NCI-H526 treated with DMSO at 0.1 percent for 48 hours (cell line): ENCODE data around the gene SSR1.
"Not testable (repeated sequence)": the region's sequence is repeated elsewhere in the genome, so short reads cannot be mapped to it uniquely, and the experiment has no call there.

Source experiments
- DNase-seq: peaks from one replicate; lab custom pipeline; 2025; lab: John Stamatoyannopoulos, UW

The SSR1 gene

DNA sequence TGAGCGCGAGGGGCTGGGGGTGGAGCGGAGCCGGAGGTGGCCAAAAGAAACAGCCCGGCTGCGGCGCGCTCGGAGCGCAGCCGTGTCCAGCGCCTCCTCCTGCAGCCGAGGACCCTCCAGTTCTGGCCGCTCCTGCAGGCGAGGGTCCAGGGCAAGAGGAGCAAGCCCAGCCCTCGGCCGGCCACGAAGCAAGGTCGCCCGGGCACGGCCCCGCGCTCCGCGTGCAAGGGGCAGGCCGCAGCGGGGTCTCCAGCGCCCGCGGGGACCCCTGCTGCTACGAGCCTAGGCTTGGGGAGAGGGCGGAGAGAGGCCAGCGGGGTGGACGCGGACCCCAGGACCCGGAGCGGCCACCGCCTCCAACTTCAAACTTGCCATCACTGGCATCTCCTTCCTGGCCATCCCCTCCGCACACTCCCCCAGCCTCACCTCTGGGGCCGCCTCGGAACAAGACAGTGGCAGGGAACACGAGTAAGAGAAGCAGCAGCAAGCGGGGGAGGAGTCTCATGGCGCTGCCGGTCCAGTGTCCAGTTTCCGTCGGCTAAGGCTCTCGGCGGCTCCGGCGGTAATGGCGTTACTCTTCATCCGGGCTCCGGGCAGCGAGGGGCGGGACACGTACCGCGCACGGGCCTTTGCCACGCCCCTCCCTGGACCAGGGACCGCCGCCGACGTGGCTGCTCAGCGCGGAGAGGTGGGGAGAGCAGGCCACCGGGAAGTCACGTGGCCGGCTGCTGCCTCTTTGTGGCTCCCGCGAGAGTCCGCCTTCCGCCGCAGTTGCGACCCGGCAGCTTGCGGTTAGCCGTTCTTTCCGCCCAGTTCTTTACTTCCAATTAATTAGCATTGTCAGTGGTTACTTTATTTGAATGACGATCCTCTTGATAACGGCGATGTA lies at the start of gene SSR1:
Gene SSR1, minus strand, starts transcription at position 584 of the 889 bp plus-strand sequence. Its CDS starts 79 bp downstream, at position 505.
- DNase-seq: peak; percentile 93

- not testable (repeated sequence) for DNase-seq
Observed at GRCh38 chr6:7351916-7352315, 38.9 kb upstream of the SSR1 start.

DNA sequence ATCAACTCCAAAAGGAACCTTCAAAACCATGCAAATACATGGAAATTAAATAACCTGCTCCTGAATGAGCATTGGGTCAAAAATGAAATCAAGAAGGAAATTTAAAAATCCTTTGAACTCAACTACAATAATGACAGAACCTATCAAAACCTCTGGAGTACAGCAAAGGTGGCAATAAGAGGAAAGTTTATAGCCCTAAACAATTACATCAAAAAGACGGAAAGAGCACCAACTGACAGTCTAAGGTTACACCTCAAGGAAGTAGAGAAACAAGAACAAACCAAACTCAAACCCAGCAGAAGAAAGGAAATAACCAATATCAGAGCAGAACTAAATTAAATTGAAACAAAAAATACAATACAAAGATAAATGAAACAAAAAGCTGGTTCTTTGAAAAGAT lies 37.6 kb upstream of the SSR1 start:
- DNase-seq: not testable (repeated sequence)

- DNase-seq: not testable (repeated sequence)
Observed at GRCh38 chr6:7347551-7347997, 34.6 kb upstream of the SSR1 start.

DNA sequence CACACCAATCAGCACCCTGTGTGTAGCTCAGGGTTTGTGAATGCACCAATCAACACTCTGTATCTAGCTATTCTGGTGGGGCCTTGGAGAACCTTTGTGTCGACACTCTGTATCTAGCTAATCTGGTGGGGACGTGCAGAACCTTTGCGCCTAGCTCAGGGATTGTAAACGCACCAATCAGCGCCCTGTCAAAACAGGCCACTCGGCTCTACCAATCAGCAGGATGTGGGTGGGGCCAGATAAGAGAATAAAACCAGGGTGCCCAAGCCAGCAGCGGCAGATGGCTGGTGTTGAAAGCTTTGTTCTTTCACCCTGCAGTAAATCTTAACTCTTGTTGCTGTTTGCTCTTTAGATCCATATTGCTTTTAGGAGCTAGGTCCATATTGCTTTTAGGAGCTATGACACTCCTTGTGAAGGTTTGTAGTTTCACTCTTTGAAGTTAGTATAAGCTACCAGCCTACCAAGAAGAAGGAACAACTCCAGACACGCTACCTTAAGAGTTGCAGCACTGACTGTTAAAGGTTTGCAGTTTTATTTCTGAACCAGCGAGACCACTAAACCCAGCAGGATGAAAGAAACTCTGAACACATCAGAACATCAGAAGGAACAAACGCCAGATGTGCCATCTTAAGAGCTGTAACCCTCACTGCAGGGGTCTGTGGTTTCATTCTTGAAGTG lies 31.9 kb upstream of the SSR1 start:
- DNase-seq: not testable (repeated sequence)

GRCh38 chr6:7343546-7344475 lies 30.8 kb upstream of the SSR1 start:
- no peak for DNase-seq

GRCh38 chr6:7341989-7342742 lies 29.2 kb upstream of the SSR1 start:
- DNase-seq: no peak

DNA sequence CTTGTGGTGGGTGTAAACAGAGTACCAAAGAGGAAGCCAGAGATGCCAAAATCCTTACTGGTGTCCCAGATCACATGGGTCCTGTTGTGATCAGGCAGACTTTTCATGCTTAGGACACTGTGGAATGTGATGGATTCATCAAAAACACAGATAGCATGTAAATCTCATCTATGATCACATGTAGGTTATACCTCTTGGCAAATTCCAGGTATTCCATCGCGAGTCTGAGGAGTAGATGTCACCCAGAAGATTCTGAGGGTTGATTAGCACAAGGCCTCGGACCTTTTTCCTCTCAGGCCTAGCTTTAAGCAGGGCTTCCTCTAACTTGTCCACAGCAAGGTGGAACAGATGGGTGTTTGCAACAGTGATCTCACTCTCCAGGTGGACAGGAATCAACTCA lies 28.3 kb upstream of the SSR1 start:
- no peak for DNase-seq

DNA sequence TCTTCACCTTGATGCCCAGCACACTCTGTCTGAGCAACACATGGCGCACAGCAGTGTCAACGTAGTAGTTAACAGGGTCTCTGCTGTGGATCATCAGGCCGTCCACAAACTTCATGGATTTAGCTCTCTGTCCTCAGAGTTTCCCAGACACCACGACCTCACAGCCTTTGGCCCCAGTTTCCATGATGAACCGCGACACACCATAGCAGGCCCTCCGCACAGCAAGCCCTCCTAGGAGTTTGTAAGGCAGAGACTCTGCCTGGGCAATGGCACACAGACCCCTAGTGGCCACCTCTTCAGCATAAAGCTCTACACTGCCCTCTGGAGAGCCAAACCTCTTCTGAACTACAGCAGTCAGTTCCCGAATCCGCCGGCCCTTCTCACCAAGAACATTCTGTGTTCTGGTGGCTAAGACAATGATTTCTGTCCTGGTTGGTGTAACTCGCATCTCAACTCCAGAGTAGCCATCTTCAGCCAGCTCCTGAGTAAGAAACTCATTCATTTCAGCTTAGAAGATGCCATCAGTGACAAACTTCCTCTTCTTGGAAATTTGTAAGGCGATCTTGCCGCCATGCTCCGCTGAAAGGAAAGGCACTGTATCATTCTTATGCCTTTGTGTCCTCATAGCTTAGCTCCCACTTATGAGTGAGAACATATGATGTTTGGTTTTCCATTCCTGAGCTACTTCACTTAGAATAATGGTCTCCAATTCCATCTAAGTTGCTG lies 26.2 kb upstream of the SSR1 start:
- DNase-seq: not testable (repeated sequence)

GRCh38 chr6:7338031-7338430 lies 25.0 kb upstream of the SSR1 start:
- DNase-seq: no peak

GRCh38 chr6:7335519-7335918 lies 22.5 kb upstream of the SSR1 start:
- no peak for DNase-seq

DNA sequence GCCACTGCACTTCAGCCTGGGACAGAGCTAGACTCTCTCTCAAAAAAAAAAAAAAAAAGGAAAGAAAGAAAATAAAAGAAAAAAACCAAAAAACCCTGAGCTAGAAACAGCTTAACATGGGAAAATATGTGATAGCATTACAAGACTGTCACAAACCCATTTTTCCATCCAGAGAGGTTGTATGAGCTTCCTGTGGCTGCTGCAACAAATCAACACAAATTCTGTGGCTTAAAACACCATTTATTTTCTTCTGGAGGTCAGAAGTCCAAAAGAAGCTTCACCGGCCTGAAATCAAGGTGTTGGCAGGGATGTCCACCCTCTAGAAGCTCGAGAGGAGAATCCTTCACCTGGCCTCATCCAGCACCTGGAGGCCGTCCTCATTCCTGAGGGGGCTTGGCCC lies 21.7 kb upstream of the SSR1 start:
- DNase-seq: no peak

GRCh38 chr6:7332090-7332745 lies 19.2 kb upstream of the SSR1 start:
- DNase-seq: no peak

- DNase-seq: no peak
Observed at GRCh38 chr6:7331452-7331851, 18.5 kb upstream of the SSR1 start.

DNA sequence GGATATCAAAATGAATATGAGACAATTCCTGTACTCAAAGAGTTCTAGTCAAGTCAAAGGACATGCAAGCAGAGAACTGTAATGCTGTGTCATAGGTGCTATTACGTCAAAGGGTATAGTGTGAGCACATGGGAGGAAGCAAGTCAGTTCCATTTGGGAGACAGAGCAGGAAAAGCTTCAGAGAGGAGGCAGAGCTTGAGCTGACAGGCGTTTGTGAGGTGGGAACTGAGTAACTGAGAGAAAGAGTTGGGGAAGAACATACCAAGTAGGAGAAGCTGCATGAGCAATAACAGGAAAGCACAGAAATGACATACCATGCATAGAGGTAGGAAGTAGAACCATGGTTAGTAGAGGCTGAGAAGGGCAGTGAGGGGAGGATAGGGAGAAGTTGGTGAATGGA lies 15.2 kb upstream of the SSR1 start:
- DNase-seq: no peak

- DNase-seq: no peak
Observed at GRCh38 chr6:7325750-7326149, 12.8 kb upstream of the SSR1 start.

GRCh38 chr6:7324520-7324919 lies 11.5 kb upstream of the SSR1 start:
- DNase-seq: no peak

- DNase-seq: no peak
Observed at GRCh38 chr6:7323074-7323473, 10.1 kb upstream of the SSR1 start.

DNA sequence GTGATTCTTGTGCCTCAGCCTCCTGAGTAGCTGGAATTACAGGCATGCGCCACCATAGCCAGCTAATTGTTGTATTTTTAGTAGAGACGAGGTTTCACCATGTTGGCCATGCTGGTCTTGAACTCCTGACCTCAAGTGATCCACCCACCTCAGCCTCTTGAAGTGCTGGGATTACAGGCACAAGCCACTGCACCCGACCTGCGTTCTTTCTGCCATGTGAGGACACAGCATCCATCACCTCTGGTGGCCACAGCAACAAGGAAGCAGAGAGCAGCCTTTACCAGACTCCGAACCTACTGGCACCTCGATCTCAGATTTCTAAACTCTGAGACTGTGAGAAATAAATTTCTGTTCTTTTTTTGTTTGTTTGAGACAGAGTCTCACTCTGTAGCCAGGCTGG lies 8.9 kb upstream of the SSR1 start:
- DNase-seq: not testable (repeated sequence)

DNA sequence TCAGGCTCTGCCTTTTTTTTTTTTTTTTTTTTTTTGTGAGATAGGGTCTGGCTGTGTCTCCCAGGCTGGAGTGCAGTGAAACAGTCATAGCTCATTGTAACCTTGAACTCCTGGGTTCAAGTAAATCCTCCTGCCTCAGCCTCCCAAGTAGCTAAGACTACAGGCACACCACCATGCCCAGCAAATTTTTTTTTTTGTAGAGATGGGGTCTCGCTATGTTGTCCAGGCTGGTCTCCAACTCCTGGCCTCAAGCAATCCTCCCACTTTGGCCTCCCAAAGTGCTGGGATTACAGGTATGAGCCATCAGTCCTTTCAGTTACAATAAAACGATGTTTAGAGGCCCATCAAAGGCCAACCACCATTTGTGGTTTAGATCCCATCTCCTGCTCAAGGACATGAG lies 6.4 kb upstream of the SSR1 start:
- DNase-seq: not testable (repeated sequence)
